SH-SY5Y (cell line): ENCODE data around the gene ITPA.

Experiments
- GATA2 ChIP-seq: IDR thresholded peaks from 2 replicates; pipeline ENCODE4 v1.6.1; 2011; ENCODE audit warnings: mild to moderate bottlenecking, low read depth, low read length
- GATA3 ChIP-seq: IDR thresholded peaks from 2 replicates; pipeline ENCODE4 v1.6.1; 2011; ENCODE audit warnings: low read depth, mild to moderate bottlenecking, low read length, moderate library complexity

Gene ITPA

DNA sequence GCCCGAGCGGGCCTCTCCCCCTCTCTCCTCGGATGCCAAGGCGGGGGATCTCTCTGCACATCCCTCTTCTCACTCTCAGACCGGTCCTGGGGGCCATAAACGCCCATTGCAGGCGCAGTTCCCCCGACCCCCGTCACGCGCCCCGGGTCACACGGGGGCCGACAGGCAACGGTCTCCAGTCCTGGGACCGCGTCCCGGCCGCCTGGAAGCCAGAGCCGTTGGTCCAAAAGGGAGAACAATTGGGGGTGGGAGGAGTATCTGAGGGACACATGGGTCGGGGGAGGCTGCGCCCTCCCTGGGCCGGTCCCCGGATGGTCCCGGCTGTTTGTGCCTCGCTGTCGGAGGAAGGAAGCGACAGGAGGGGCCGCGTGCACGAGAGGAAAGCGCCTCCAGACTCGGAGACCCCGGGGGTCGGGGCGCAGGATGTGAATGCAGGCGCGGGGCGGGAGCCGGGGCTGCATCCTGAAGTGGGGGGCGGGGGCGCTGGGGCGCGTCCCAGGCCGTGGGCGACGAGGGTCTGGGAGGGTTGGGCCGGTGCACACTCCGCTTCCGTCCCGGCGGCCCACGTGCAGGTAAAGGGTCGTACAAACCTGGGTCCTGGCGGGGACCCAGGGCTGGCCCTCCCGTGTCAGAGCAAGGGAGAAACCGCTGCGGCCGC, 28.8 kb downstream of the ITPA start:
- TF ChIP-seq GATA3 = no peak
- no peak for TF ChIP-seq GATA2

GRCh38 chr20:3238616-3239025, 29.3 kb downstream of the ITPA start:
- TF ChIP-seq GATA2 = no peak
- TF ChIP-seq GATA3 = no peak

- TF ChIP-seq GATA2 (no peak), GATA3 (no peak)
These were observed 29.9 kb downstream of the ITPA start, which contains the start of gene SLC4A11 for GRCh38 chr20:3239026-3239866. Gene SLC4A11, minus strand, starts transcription at chr20:3239190. Its CDS starts 53 bp downstream, at chr20:3239137.

DNA sequence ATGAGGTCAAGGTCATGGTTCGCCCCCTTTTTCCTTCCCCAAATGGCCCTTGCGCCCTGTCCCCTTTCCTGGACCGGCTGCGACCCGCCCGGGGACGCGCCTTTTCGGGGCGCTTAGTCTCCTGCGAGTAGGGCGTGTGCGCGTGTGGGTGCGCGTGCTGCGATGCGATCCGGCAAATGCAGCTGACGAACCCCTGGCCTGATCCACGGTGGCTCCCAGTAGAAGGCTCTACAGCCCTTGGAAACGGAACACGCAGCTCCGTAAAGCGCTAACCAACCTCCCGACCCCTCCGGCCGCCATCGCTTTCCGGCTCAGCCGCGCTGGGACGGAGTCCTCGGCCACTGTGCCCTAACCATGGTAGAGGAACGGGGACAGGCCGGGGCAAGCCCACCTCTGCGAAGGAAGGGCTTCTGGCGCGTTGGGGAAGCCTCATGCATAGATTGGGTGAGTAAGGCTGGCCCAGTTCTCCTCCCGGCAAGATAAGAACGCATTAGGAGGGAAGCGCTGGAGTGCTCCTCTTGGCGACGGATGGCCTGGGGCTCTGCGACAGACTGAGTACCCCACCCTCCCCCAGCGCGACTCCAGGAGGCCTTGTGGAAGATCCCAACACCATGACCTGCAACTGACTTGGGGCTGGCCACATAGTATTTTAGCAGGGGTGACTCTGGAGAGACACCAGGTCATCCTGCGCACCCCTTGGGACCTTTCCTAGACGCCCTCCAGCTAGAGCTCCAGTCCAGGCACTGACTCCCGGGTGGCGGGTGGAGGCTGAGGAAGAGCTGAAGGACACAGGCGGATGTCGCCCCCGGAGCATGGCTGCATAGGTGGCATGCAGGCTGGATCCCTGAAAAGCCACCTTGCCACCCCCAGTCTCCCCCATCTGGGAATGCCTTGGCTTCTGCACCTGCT, 30.8 kb downstream of the ITPA start:
- TF ChIP-seq GATA2 (no peak), GATA3 (no peak)

GRCh38 chr20:3240776-3241363, 31.6 kb downstream of the ITPA start:
- TF ChIP-seq GATA3 (no peak), GATA2 (no peak)

GRCh38 chr20:3242172-3242692, 32.9 kb downstream of the ITPA start:
- TF ChIP-seq GATA3 (no peak), GATA2 (no peak)

DNA sequence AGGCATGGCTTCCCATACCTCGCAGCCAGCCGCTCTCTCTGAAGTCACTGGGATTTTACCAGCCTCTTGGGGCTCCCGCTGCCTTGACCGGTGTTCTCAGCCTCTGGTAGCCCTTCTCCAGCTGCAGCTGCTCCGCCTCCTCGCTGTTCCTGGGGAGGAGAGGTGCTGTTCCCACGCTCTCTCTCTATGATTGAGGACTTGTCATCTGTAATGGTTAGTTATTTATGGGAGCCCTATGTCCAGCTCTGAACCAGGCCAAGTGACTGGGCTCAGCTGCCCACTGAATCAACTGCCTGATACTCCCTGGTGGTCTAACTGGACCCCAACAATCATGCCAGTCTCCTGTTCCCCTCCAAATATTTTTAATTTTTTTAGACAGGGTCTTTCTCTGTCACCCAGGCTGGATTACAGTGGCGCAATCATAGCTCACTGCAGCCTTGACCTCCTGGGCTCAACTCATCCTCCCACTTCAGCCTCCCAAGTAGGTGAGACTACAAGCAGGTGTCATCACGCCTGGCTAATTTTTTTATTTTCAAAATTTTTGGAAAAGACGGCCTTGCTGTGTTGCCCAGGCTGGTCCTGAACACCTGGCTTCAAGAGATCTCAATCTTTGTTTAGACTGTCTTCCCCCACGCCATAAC, 34.5 kb downstream of the ITPA start:
- TF ChIP-seq GATA2 (no peak), GATA3 (no peak)

DNA sequence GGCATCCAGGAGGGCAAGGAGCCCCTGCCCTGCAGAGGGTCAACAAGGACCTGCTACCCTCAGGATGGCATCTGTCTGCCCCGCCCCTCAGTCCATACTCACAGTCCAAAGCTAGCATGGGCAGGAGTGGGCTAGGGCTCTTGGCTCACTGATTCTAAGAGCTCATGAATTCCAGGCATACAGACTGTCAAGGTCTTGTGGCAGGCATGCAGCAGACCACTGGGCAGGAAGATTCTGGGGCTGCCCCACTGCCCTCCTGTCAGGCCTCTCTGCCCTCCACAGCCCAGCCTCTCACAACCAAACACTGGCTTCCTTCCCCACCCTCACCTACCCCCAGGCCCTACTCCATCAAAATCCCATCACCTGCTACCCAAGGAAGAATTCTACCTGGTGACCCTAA, 35.3 kb downstream of the ITPA start:
- TF ChIP-seq GATA3 (no peak), GATA2 (no peak)

DNA sequence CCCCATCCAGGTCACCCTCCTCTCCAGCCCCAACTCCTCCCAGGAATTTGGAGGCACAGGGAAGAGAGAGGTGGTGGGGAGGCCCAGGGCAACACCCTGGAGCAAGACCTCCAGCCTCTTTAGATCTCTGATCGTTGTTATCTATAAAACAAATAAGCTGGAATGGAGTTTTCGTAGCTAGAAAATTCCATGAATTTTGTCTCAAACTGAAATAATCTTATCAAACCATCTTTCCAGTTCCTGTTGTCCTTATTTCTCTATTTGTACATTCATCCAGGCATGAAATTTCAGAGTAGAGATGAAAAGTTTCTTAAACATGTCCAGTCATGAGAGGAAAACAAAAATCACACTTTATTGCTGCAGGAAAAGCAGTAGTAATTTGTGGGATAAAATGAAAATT, 35.9 kb downstream of the ITPA start:
- TF ChIP-seq GATA3 = no peak

GRCh38 chr20:3245711-3246110, 36.4 kb downstream of the ITPA start:
- TF ChIP-seq GATA3 (no peak), GATA2 (no peak)

DNA sequence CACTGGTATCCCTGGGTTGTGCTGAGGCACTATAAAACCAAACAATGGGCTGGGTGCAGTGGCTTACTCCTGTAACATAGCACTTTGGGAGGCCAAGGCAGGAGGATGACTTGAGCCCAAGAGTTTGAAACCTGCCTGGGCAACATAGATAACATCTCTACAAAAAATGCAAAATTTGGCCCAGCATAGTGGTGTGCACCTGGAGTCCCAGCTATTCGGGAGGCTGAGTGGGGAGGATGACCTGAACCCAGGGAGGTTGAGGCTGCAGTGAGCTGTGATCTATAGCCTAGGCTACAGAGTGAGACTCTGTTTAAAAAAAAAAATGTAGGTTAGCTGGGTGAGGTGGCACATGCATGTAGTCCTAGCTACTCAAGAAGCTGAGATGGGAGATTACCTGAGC, 37.4 kb downstream of the ITPA start:
- no peak for TF ChIP-seq GATA2
- TF ChIP-seq GATA3 = no peak

- TF ChIP-seq GATA2 (no peak), GATA3 (no peak)
These were observed 38.3 kb downstream of the ITPA start for GRCh38 chr20:3247638-3248037.
